Measurements from ENCODE around the gene GUF1.

The GUF1 gene

GRCh38 chr4:44675366-44675765, 2.9 kb upstream of the GUF1 start:
- ATAC-seq, result no peak
- no peak for TF ChIP-seq ARNTL (CRISPR knock-in tag; IDR thresholded peaks at IDR 0.05; ENCODE audit: borderline replicate concordance, low read depth)
- TF ChIP-seq ZNF70 (CRISPR knock-in tag; IDR thresholded peaks at IDR 0.05), result no peak
- no peak for TF ChIP-seq POU6F1 (CRISPR knock-in tag; IDR thresholded peaks at IDR 0.05; ENCODE audit: borderline replicate concordance, low read depth)
- TF ChIP-seq ZC3H10 (CRISPR knock-in tag; IDR thresholded peaks at IDR 0.05), result no peak
- no peak for TF ChIP-seq TOX (CRISPR knock-in tag; IDR thresholded peaks at IDR 0.05; ENCODE audit: borderline replicate concordance)
- TF ChIP-seq OSR1 (CRISPR knock-in tag; IDR thresholded peaks at IDR 0.05), result no peak
- TF ChIP-seq ISL1 (CRISPR knock-in tag; IDR thresholded peaks at IDR 0.05), result no peak
- no peak for TF ChIP-seq CSDC2 (CRISPR knock-in tag; IDR thresholded peaks at IDR 0.05)
- TF ChIP-seq PATZ1 (CRISPR knock-in tag; IDR thresholded peaks at IDR 0.05; ENCODE audit: borderline replicate concordance), result no peak
- TF ChIP-seq ZFP3 (CRISPR knock-in tag; IDR thresholded peaks at IDR 0.05), result no peak
- no peak for TF ChIP-seq ZNF8 (CRISPR knock-in tag; IDR thresholded peaks at IDR 0.05)
- no peak for TF ChIP-seq TCF4 (CRISPR knock-in tag; IDR thresholded peaks at IDR 0.05; ENCODE audit: borderline replicate concordance)
- no peak for TF ChIP-seq ESRRG (CRISPR knock-in tag; IDR thresholded peaks at IDR 0.05)

- TF ChIP-seq ZFP3 (CRISPR knock-in tag; IDR thresholded peaks at IDR 0.05), result no peak
- ATAC-seq, result no peak; the same call in 2 of the 3 replicates
Measured at GRCh38 chr4:44679060-44679459, 840 bp downstream of the GUF1 start.

- ATAC-seq, result no peak
- no peak for TF ChIP-seq TSHZ2 (CRISPR knock-in tag; IDR thresholded peaks at IDR 0.05)
- peak; percentile 22; the same call in 1 of the 2 replicates for TF ChIP-seq TCF4 (CRISPR knock-in tag; IDR thresholded peaks at IDR 0.05; ENCODE audit: borderline replicate concordance)
Measured at GRCh38 chr4:44684648-44685047, 6.4 kb downstream of the GUF1 start.

GRCh38 chr4:44700427-44700826, 22.2 kb downstream of the GUF1 start:
- ATAC-seq, result no peak
- TF ChIP-seq BACH2 (CRISPR knock-in tag; IDR thresholded peaks at IDR 0.05; ENCODE audit: borderline replicate concordance) (no peak), PATZ1 (CRISPR knock-in tag; IDR thresholded peaks at IDR 0.05; ENCODE audit: borderline replicate concordance) (no peak), ISL1 (CRISPR knock-in tag; IDR thresholded peaks at IDR 0.05) (no peak), ZFP30 (CRISPR knock-in tag; IDR thresholded peaks at IDR 0.05) (no peak), TSHZ2 (CRISPR knock-in tag; IDR thresholded peaks at IDR 0.05) (no peak), ZC3H10 (CRISPR knock-in tag; IDR thresholded peaks at IDR 0.05) (no peak), PPARA (CRISPR knock-in tag; IDR thresholded peaks at IDR 0.05; ENCODE audit: borderline replicate concordance) (no peak), ZFP3 (CRISPR knock-in tag; IDR thresholded peaks at IDR 0.05) (no peak), ZNF70 (CRISPR knock-in tag; IDR thresholded peaks at IDR 0.05) (no peak)
